Astrocyte of the spinal cord (primary cell): Measurements from ENCODE around the gene SPATA1.
A peak's percentile ranks its signal among the peaks of the same experiment; 100 is the strongest.

Experiments
- DNase-seq: peaks from one replicate; pipeline ENCODE4 v3.0.0; 2011; ENCODE audit warnings: low read depth, low spot score
- H3K4me3 ChIP-seq: 2 replicates; pipeline ENCODE4 v1.5.1; 2011; ENCODE audit warnings: low read depth, mild to moderate bottlenecking, low read length, moderate library complexity
- CTCF ChIP-seq: IDR thresholded peaks from 2 replicates; pipeline ENCODE4 v1.5.1; 2012; ENCODE audit warnings: low read depth, mild to moderate bottlenecking, low read length, inconsistent platforms
- in situ Hi-C: cut with HindIII; loops from 2 replicates; pipeline ENCODE4 v1.10.0; 2017; ENCODE audit warnings: low sequenced_read_pairs

Gene SPATA1

GRCh38 chr1:84479998-84480397 lies 26.2 kb upstream of the SPATA1 start:
- H3K4me3 ChIP-seq, result peak overlapping the region; percentile 87
- in situ Hi-C loops, result no loop called here
- DNase-seq, result no peak
- no peak for TF ChIP-seq CTCF

- no peak for TF ChIP-seq CTCF
- in situ Hi-C loops, result no loop called here
- H3K4me3 ChIP-seq, result peak overlapping the region; percentile 87
- no peak for DNase-seq
These were observed 25.5 kb upstream of the SPATA1 start for GRCh38 chr1:84480650-84481049.

- no peak overlapping the region for H3K4me3 ChIP-seq
- no peak for DNase-seq
- no peak for TF ChIP-seq CTCF
- in situ Hi-C loops, result no loop called here
These were observed 24.9 kb upstream of the SPATA1 start for GRCh38 chr1:84481317-84481716.

- H3K4me3 ChIP-seq, result no peak overlapping the region
- in situ Hi-C loops, result no loop called here
- TF ChIP-seq CTCF, result no peak
- DNase-seq, result no peak
These were observed 18.1 kb upstream of the SPATA1 start for GRCh38 chr1:84488107-84488506.

DNA sequence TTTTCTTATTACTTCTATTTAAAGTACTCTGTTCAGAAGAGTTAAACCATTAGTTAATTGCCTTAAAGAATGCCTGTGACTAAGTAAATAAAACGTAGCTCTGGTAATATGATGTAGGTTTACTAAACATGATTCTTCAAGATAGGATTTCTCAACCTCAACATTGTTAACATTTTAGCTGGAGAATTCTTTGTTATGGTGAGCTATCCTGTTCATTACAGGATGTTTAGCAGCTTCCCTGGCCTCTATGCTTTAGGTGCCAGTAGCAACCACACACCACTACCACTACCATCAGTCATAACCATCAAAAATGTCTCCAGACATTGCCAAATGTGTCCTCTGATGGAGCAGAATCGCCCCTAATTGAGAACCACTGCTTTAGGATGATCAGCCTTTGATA lies 16.4 kb upstream of the SPATA1 start:
- no peak for TF ChIP-seq CTCF

DNA sequence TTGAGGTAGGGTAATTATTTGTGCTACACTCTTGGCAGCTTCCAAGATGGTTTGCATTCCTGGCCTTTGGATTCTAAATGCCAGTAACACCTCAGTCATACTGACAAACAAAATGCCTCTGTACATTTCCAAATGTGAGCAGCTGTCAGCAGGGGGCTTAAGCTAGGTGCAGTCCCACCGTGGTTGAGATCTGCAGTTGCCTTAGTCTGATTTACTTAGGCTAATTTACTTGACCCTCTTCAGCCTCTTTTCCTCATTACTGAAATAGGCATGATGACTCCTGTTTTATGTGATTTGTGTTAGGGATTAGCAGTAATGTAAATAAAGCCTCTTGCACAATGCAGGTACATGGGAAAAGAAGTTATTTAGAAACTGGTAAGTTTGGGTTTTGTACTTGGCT lies 13.5 kb upstream of the SPATA1 start:
- no peak for DNase-seq
- TF ChIP-seq CTCF, result no peak
- no peak overlapping the region for H3K4me3 ChIP-seq
- in situ Hi-C loops, result no loop called here

More for the DNA sequence above, 16.4 kb upstream of the SPATA1 start:
- no peak overlapping the region for H3K4me3 ChIP-seq
- in situ Hi-C loops, result no loop called here
- DNase-seq, result no peak

DNA sequence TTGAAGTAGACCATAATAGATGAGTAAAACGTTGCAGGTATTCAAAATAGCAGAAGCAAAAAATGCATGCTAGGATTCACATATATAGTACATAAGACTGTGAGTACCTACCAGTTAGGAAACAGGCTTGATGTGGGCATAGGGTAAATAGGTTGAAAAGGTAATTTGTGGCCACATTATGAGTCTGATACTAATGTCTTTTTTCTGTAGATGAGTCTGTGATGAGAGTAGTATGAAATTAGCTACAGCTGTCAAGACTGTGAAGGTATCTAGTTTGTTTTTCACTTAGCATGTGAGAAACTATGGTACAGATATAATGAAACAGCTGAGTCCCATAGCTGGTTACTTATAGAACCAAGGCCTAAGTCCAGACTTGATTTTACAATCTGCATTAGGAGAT lies 12.4 kb upstream of the SPATA1 start:
- no peak for DNase-seq
- no peak for TF ChIP-seq CTCF
- H3K4me3 ChIP-seq, result no peak overlapping the region
- in situ Hi-C loops, result no loop called here
